SKM-1 treated with dmso at 0.1 percent for 144 hours (cell line): Measurements from ENCODE around the gene MSL3B.

Experiments used
- DNase-seq: peaks from one replicate; lab custom pipeline; 2025; ENCODE audit not compliant: unreplicated experiment; lab: John Stamatoyannopoulos, UW

The MSL3B gene

GRCh38 chr2:233835230-233836186 lies 32.7 kb downstream of the MSL3B start:
- no peak for DNase-seq

- DNase-seq = no peak
These were observed 34.8 kb downstream of the MSL3B start for GRCh38 chr2:233833345-233833744.

- no peak for DNase-seq
These were observed 35.3 kb downstream of the MSL3B start for GRCh38 chr2:233832869-233833311.

GRCh38 chr2:233832414-233832813 lies 35.8 kb downstream of the MSL3B start:
- DNase-seq = no peak

- no peak for DNase-seq
These were observed 36.3 kb downstream of the MSL3B start for GRCh38 chr2:233831861-233832260.

- DNase-seq = no peak
These were observed 37.0 kb downstream of the MSL3B start for GRCh38 chr2:233831011-233831721.

- DNase-seq = no peak
These were observed 37.9 kb downstream of the MSL3B start for GRCh38 chr2:233830111-233830802.

GRCh38 chr2:233829193-233830110 lies 38.7 kb downstream of the MSL3B start:
- DNase-seq = no peak

GRCh38 chr2:233828546-233829192 lies 39.5 kb downstream of the MSL3B start:
- DNase-seq = no peak

- no peak for DNase-seq
These were observed 43.8 kb downstream of the MSL3B start for GRCh38 chr2:233824373-233824772.

GRCh38 chr2:233823731-233824121 lies 44.5 kb downstream of the MSL3B start:
- no peak for DNase-seq

- DNase-seq = no peak
These were observed 45.1 kb downstream of the MSL3B start for GRCh38 chr2:233822781-233823730.

GRCh38 chr2:233822101-233822771 lies 46.0 kb downstream of the MSL3B start:
- no peak for DNase-seq

GRCh38 chr2:233821709-233822100 lies 46.5 kb downstream of the MSL3B start:
- no peak for DNase-seq

- DNase-seq = no peak
These were observed 47.0 kb downstream of the MSL3B start for GRCh38 chr2:233821196-233821595.

GRCh38 chr2:233820774-233821105 lies 47.4 kb downstream of the MSL3B start:
- no peak for DNase-seq

- DNase-seq = no peak
These were observed 48.1 kb downstream of the MSL3B start for GRCh38 chr2:233819884-233820773.
